ENCODE data around the gene ABHD10.
"Not testable (repeated sequence)": the region's sequence is repeated elsewhere in the genome, so short reads cannot be mapped to it uniquely, and the experiment has no call there.

The ABHD10 gene

GRCh38 chr3:112035241-112035640 lies 56.4 kb downstream of the ABHD10 start:
- DNase-seq: no peak

- DNase-seq: not testable (repeated sequence)
Measured at GRCh38 chr3:112037194-112037593, 58.4 kb downstream of the ABHD10 start.

GRCh38 chr3:112038863-112039262 lies 60.0 kb downstream of the ABHD10 start:
- DNase-seq: no peak

GRCh38 chr3:112041321-112041720 lies 62.5 kb downstream of the ABHD10 start:
- no peak for DNase-seq

GRCh38 chr3:112042842-112043280 lies 64.0 kb downstream of the ABHD10 start:
- DNase-seq: peak; percentile 6
